ENCODE data around the gene LCLAT1.
A peak's percentile ranks its signal among the peaks of the same experiment; 100 is the strongest.

LCLAT1 gene

DNA sequence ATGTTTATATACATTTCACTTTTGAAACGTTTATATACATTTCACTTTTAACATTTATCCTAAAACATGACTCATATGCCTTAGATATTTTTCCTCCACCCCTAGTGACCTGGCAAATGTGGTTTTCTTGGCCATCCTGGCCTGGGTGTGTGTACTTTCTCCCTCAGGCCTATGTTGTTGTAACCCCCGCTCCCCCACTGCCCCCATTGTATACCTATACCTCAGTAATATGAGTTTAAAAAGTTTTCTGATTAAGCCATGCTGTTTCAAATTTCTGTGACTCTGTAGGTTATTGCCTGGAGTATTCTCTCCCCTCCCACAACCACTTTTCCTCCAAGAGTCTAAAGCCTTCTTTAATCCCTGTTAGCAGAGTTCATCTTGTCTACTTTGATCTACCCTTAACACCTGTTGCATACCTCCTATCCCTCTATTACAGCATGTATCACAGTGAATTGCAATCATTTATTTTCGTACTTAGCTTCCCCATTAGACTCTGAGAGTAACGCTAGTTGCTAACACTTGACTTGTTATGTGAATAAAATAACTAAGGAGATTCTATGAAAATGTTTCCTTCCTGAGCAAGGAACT, 67.9 kb downstream of the LCLAT1 start:
- peaks cover 33% of the 10 kb centered on the region for H3K36me3 Mint-ChIP-seq (ENCODE audit: low read depth)
- no peaks in the 10 kb centered on the region for H3K27me3 Mint-ChIP-seq
- H3K4me3 Mint-ChIP-seq, result no peak overlapping the region
- DNase-seq, result no peak
- H3K9me3 Mint-ChIP-seq, result peaks cover 19% of the 10 kb centered on the region
- no peak overlapping the region for H3K27ac Mint-ChIP-seq
- no peak for ATAC-seq
- peaks cover 27% of the 10 kb centered on the region for H3K4me1 Mint-ChIP-seq

- Mint-ChIP-seq H3K4me1 (peaks cover 23% of the 10 kb centered on the region), H3K27me3 (no peaks in the 10 kb centered on the region), H3K27ac (no peak overlapping the region), H3K36me3 (ENCODE audit: low read depth) (peaks cover 38% of the 10 kb centered on the region), H3K4me3 (no peak overlapping the region), H3K9me3 (peaks cover 19% of the 10 kb centered on the region)
- DNase-seq (no peak), ATAC-seq (no peak)
These were observed 69.1 kb downstream of the LCLAT1 start for GRCh38 chr2:30516166-30516565.

DNA sequence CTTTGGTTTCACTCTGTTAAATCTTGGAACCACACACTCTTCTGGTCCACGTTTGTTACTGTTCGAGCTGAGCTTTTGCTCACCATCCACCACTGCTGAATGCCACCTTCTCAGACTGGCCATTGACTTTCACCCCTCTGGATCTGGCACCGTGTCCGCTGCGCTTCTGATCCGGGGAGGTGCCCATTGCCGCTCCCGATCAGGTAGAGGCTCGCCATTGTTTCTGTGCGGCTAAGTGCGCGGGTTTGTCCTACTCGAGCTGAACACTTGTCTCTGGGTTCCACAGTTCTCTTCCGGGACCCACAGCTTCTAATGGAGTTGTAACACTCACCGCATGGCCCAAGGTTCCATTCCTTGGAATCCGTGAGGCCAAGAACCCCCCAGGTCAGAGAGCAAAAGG, 72.8 kb downstream of the LCLAT1 start:
- Mint-ChIP-seq H3K36me3 (ENCODE audit: low read depth) (peaks cover 46% of the 10 kb centered on the region), H3K27ac (no peak overlapping the region), H3K9me3 (peaks cover 23% of the 10 kb centered on the region), H3K4me1 (peaks cover 5% of the 10 kb centered on the region), H3K4me3 (no peak overlapping the region), H3K27me3 (no peaks in the 10 kb centered on the region)
- no peak for ATAC-seq
- no peak for DNase-seq

DNA sequence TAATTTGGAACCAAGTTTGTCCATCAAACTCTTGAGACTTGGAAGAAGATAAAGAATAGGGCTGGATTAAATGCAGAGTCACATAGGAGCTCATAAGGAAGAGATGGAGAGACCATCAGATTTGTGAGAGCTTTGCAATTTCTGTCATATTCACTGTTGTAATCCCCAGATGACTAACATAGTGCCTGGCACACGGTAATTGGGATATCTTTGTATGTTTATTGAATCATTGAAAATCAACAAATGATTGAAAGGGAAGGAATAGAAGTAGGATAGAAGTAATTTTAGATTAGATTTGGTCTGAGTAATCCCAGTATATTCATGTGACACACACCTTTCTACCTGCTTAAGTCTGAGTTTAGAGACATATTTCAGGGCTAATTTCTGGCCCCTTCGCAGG, 75.4 kb downstream of the LCLAT1 start:
- DNase-seq (no peak), ATAC-seq (no peak)
- Mint-ChIP-seq H3K27me3 (no peaks in the 10 kb centered on the region), H3K4me1 (no peaks in the 10 kb centered on the region), H3K9me3 (peaks cover 29% of the 10 kb centered on the region), H3K36me3 (ENCODE audit: low read depth) (peaks cover 54% of the 10 kb centered on the region), H3K4me3 (no peak overlapping the region), H3K27ac (no peak overlapping the region)

DNA sequence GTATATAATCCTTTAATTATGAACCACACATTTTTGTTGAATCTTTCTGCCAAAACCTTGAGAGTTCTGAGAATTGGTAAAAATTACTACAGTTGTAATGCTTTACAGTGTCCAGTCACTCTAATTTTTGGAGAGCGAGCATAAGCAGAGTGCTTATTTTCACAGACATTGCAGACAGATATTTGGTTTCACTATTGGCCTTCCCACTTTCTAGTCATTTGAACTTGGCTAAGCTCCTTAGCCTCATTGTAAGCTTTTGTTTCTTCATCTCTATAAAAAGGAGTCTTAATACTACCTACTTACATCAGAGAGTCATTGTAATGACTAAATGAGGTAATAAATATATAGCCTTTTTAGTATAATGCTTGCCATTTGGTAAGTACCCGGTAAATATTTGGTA, 80.4 kb downstream of the LCLAT1 start:
- Mint-ChIP-seq H3K36me3 (ENCODE audit: low read depth) (peaks cover 28% of the 10 kb centered on the region), H3K27me3 (no peaks in the 10 kb centered on the region), H3K4me3 (no peak overlapping the region), H3K27ac (no peak overlapping the region), H3K4me1 (no peaks in the 10 kb centered on the region), H3K9me3 (peaks cover 9% of the 10 kb centered on the region)
- no peak for ATAC-seq
- no peak for DNase-seq

DNA sequence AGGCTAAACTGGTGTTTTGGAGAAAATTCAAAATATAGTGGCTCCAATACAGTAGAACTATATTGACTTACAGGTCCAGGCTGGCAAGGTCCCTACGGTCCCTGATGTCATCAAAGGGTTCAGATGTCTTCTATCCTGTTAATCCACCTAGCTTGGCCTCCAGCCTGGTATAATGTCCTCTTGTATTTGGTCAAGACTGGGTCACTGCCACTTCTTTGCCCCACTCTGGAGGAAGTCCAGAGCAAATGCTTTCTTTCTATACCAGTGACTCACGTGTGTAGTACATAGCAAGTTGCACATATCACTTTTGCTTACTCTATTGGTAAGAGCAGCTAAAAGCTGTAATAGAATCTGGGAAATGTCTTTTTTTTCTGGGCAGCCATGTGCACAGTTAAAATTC, 80.8 kb downstream of the LCLAT1 start:
- Mint-ChIP-seq H3K4me3 (no peak overlapping the region), H3K27ac (no peak overlapping the region), H3K9me3 (peaks cover 9% of the 10 kb centered on the region), H3K4me1 (no peaks in the 10 kb centered on the region), H3K27me3 (no peaks in the 10 kb centered on the region), H3K36me3 (ENCODE audit: low read depth) (peaks cover 30% of the 10 kb centered on the region)
- ATAC-seq, result no peak
- no peak for DNase-seq

GRCh38 chr2:30530346-30530745, 83.3 kb downstream of the LCLAT1 start:
- Mint-ChIP-seq H3K27ac (no peak overlapping the region), H3K27me3 (no peaks in the 10 kb centered on the region), H3K9me3 (peaks cover 19% of the 10 kb centered on the region), H3K36me3 (ENCODE audit: low read depth) (peaks cover 42% of the 10 kb centered on the region), H3K4me1 (no peaks in the 10 kb centered on the region), H3K4me3 (no peak overlapping the region)
- ATAC-seq (no peak), DNase-seq (no peak)

- peaks cover 11% of the 10 kb centered on the region for H3K9me3 Mint-ChIP-seq
- H3K4me3 Mint-ChIP-seq, result no peak overlapping the region
- H3K36me3 Mint-ChIP-seq (ENCODE audit: low read depth), result peaks cover 29% of the 10 kb centered on the region
- no peaks in the 10 kb centered on the region for H3K27me3 Mint-ChIP-seq
- ATAC-seq (no peak), DNase-seq (no peak)
- H3K27ac Mint-ChIP-seq, result no peak overlapping the region
- peaks cover 19% of the 10 kb centered on the region for H3K4me1 Mint-ChIP-seq
These were observed 94.6 kb downstream of the LCLAT1 start for GRCh38 chr2:30541680-30542079.

GRCh38 chr2:30545875-30546274, 98.8 kb downstream of the LCLAT1 start:
- DNase-seq, result no peak

GRCh38 chr2:30548386-30548785, 101.3 kb downstream of the LCLAT1 start:
- ATAC-seq, result no peak
- no peak overlapping the region for H3K27ac Mint-ChIP-seq
- H3K9me3 Mint-ChIP-seq, result no peaks in the 10 kb centered on the region
- no peaks in the 10 kb centered on the region for H3K27me3 Mint-ChIP-seq
- no peak for DNase-seq
- H3K36me3 Mint-ChIP-seq (ENCODE audit: low read depth), result peaks cover 27% of the 10 kb centered on the region
- H3K4me1 Mint-ChIP-seq, result peaks cover 2% of the 10 kb centered on the region
- H3K4me3 Mint-ChIP-seq, result no peak overlapping the region

More at GRCh38 chr2:30545875-30546274, 98.8 kb downstream of the LCLAT1 start:
- Mint-ChIP-seq H3K36me3 (ENCODE audit: low read depth) (peaks cover 18% of the 10 kb centered on the region), H3K4me1 (peaks cover 19% of the 10 kb centered on the region), H3K4me3 (no peak overlapping the region), H3K9me3 (peaks cover 3% of the 10 kb centered on the region), H3K27ac (no peak overlapping the region), H3K27me3 (no peaks in the 10 kb centered on the region)
- ATAC-seq, result no peak

DNA sequence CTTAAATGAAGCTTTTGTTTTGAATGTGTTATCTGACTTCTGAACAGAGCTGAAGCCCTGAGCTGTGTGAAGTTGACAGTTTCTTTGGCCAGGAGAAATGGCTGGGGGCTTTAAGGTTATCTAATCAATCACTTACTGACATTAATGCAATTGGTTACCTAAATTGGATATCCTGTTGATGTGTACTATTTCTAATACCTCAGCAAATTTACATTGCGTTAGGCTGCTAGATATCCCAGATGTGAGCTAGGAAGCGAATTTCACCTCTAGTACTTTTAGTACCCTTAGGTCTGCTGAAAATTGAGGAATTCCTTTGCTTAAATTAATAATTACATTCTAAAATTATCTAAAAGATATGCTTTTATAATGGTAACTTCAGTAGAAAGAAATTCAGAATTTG, 102.0 kb downstream of the LCLAT1 start:
- H3K27ac Mint-ChIP-seq, result no peak overlapping the region
- DNase-seq, result no peak
- H3K36me3 Mint-ChIP-seq (ENCODE audit: low read depth), result peaks cover 23% of the 10 kb centered on the region
- H3K4me1 Mint-ChIP-seq, result no peaks in the 10 kb centered on the region
- no peak for ATAC-seq
- no peaks in the 10 kb centered on the region for H3K9me3 Mint-ChIP-seq
- no peak overlapping the region for H3K4me3 Mint-ChIP-seq
- no peaks in the 10 kb centered on the region for H3K27me3 Mint-ChIP-seq

GRCh38 chr2:30559544-30560275, 112.7 kb downstream of the LCLAT1 start:
- Mint-ChIP-seq H3K27me3 (no peaks in the 10 kb centered on the region), H3K9me3 (no peaks in the 10 kb centered on the region), H3K4me1 (peaks cover 2% of the 10 kb centered on the region), H3K27ac (no peak overlapping the region), H3K4me3 (no peak overlapping the region), H3K36me3 (ENCODE audit: low read depth) (peaks cover 18% of the 10 kb centered on the region)
- ATAC-seq (no peak), DNase-seq (no peak)

GRCh38 chr2:30561349-30561748, 114.3 kb downstream of the LCLAT1 start:
- ATAC-seq (no peak), DNase-seq (no peak)
- no peaks in the 10 kb centered on the region for H3K27me3 Mint-ChIP-seq
- H3K4me3 Mint-ChIP-seq, result no peak overlapping the region
- peaks cover 7% of the 10 kb centered on the region for H3K4me1 Mint-ChIP-seq
- H3K9me3 Mint-ChIP-seq, result no peaks in the 10 kb centered on the region
- peaks cover 21% of the 10 kb centered on the region for H3K36me3 Mint-ChIP-seq (ENCODE audit: low read depth)
- no peak overlapping the region for H3K27ac Mint-ChIP-seq

DNA sequence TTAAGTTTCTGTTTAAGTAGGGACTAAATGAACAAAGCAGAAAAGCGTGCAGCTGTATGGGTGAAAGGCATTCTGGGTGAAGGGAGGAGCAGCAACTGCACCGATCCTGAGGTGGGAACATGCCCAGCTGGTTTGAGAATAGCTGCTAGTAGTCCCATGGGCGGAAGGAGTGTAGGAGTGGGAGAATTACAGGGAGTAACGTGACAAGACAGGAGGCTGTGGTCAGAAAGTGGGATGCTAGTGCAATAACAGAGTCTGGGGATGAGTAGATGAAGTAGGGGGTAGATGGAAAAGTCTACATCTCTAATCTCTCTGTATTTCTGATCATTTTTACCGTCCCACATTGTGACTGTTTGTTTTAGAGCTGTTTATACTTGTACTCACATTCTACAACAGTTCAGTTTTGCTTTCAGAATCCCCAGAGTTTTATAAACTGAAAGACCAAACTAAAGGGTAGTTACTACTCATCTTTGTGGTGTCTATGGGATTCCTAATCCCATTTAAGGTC, 118.9 kb downstream of the LCLAT1 start:
- Mint-ChIP-seq H3K27ac (no peak overlapping the region), H3K36me3 (ENCODE audit: low read depth) (peaks cover 36% of the 10 kb centered on the region), H3K4me1 (peaks cover 13% of the 10 kb centered on the region), H3K27me3 (no peaks in the 10 kb centered on the region), H3K9me3 (no peaks in the 10 kb centered on the region), H3K4me3 (no peak overlapping the region)
- peak; percentile 61 for ATAC-seq
- no peak for DNase-seq

DNA sequence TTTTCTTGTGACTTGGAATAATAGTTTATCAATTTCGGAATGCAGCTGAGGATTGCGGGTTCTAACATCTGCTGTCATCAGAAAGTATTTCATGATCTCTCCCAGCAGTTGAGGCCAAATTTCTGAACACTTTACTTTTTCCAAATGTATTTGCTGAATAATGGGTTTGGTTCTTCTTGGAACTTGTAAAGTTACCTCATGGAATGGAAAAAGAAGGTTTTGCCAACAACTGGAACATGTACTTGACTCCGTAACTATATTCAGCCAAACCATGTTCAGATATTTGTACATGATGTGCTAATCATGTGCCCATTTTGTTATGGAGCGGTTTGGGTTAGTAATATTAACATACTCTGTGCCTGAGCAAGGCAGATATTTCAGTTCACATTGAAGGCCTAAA, 119.6 kb downstream of the LCLAT1 start:
- H3K36me3 Mint-ChIP-seq (ENCODE audit: low read depth), result peaks cover 36% of the 10 kb centered on the region
- H3K9me3 Mint-ChIP-seq, result no peaks in the 10 kb centered on the region
- H3K4me1 Mint-ChIP-seq, result peaks cover 14% of the 10 kb centered on the region
- ATAC-seq, result no peak
- no peaks in the 10 kb centered on the region for H3K27me3 Mint-ChIP-seq
- no peak overlapping the region for H3K4me3 Mint-ChIP-seq
- no peak overlapping the region for H3K27ac Mint-ChIP-seq
- no peak for DNase-seq
